HG03432 (cell line): Measurements from ENCODE around the gene LRIT2.

Experiments used
- ATAC-seq: cut with Tn5 transposase; IDR thresholded peaks from one replicate; pipeline ENCODE4 v1.9.1; 2021; ENCODE audit warnings: mild to moderate bottlenecking, moderate library complexity; ENCODE audit not compliant: unreplicated experiment

LRIT2 gene

GRCh38 chr10:84211566-84211965 lies 13.8 kb downstream of the LRIT2 start:
- ATAC-seq: no peak

DNA sequence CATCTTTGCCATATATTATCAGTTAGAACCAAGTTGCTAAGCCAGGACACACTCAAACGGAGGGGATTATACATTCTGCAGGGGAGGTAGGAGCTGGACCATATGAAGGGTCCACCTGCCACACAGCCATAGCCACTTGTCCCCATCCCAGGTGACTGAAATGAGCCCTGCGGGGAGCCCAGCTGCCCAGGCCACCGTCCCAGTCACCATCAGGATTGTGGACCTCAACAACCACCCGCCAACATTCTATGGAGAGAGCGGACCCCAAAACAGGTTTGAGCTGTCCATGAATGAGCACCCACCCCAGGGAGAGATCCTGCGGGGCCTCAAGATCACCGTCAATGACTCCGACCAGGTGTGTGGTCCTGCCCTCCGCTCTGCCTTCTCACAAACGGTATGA lies 17.3 kb downstream of the LRIT2 start:
- no peak for ATAC-seq

GRCh38 chr10:84205853-84206525 lies 19.4 kb downstream of the LRIT2 start:
- ATAC-seq: no peak

- ATAC-seq: peak; percentile 80
Observed at GRCh38 chr10:84205049-84205852, 20.1 kb downstream of the LRIT2 start.

DNA sequence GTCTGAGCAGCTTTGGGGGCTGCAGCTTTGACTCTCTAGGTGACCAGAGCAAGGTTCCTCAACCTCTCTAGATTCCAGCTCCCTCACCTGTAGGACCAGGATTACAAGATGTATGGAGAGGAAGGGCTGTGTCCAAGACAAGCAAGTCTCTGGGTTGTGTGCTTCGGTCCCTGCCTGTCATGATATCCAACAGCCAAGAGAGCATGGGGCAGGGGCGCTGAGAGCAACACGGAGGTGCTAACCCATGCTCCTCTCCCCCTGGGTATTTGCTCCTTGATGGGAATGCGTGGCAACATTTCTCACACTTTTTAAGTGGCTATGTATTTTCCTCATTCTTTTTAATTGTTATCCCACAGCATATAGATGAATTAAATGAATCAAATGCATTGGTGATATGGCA lies 20.7 kb downstream of the LRIT2 start:
- no peak for ATAC-seq

DNA sequence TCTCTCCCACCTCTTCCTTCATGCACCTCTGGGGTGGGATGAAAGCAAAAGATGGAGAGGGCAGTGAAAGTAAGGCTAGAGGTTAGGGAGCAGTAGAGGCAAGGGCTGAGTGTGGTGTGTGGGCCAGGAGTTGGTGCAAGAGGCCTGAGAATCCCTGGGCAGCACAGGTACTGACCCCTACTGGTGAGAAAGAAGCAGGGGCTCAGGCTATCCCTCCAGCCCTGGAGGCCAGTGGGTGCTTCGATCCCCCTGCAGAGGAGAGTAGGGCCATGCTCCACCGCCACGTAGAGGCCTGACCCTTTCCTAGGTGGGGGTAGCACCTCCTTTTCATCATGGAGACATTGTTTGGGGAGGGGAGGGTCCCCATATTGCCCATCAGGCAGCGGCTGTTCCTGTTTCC lies 21.2 kb downstream of the LRIT2 start:
- ATAC-seq: peak; percentile 68

DNA sequence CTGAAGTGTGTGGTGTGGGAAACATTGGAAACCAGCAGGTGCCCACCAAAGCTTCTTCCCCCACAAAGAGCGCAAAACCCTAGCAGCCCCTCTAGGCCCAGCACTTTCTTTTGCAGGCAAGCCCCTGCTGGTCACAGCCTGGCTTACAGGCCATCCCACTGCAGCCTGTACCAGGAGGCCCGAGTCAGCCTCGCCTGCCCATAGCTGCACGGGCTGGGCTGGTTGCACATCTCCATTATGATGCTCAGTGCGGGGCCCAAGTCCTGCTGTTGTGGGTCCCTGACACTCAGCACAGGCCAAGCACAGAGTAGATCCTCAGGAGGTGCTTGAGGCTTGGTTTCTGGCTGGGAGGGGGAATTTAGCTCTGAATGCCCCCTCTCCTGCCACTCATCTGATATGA lies 23.0 kb downstream of the LRIT2 start:
- ATAC-seq: no peak

GRCh38 chr10:84201682-84202081 lies 23.7 kb downstream of the LRIT2 start:
- no peak for ATAC-seq

DNA sequence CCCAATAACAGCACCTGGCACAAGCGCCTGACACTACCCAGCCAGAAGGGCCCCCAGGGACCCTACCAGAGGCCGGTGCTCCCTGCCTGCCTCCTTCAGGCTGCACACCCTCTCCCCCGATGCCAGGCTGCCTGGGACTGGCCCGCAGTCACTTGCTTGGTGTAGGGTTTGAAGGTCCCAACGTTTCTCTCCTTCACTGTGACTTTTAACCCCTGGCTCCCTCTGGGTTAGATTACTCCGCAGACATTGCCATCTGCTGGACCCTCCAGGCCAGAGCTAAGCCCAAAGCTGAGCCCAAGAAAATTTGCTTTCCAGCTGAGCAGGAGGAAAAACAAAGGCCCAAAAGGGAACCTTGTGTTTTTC lies 24.1 kb downstream of the LRIT2 start:
- no peak for ATAC-seq

DNA sequence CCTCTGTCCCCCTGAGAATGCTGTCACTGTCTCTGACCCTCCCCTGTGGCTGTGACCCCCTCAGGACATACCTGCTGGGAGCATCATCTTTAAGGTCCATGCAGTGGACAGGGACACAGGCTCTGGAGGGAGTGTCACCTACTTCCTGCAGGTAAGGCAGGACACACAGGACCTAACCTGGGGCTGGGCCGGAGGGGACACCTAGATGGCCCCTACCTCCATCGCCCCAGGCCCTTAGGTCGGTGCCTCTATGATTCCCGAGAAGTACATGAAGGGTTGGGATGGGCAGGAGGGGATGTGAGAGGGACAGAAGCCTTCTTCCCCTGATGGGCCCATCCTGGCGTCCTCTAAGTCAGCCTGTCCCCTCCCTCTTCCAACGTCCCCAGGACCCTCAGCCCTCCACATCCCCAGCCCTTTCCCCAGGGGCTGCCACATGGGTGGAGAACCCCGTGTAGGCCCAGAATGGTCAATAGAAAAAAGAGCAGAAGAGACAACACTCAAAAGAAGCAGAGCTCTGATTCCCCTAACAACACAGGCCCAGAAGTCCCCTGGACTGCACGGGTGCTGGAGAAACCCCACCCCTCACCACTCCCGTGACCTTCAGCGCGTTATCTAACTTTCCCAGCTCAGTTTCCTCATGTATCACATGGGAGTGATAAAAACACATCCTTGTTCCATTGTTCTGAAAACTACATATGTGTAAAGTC lies 24.7 kb downstream of the LRIT2 start:
- no peak for ATAC-seq

DNA sequence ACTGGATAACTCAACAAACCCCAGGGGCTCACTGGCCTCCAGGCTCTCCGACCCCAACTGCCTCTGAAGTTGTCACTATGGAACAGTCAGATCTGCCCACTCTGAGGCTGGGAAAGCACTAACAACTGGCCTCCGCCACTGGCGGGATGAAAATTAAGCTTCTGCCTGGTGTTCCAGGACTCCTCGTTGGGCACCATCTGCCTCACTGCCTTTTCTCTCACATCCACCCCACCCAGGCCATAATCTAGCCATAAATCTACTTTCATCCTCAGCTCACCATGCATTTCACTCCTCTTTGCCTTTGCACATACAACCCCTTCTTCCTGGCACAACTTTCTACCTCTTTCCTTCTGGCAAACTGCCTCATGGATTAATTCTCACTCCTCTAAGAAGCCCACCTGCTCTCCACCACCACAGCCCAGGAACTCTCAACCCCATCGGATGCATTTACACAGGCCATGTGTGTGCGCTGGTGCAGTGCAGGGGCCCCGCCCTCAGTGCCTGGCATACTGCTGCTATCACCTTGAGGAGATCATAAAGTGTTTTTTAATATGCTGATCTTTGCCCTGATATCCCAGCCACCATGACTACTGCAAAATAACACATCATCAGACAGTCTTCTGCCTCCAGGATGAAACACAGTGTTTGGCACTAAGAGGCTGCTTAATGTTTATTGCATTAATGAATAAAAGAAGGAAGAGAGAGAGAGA lies 27.0 kb downstream of the LRIT2 start:
- no peak for ATAC-seq

- ATAC-seq: no peak
Observed at GRCh38 chr10:84197643-84198042, 27.7 kb downstream of the LRIT2 start.

DNA sequence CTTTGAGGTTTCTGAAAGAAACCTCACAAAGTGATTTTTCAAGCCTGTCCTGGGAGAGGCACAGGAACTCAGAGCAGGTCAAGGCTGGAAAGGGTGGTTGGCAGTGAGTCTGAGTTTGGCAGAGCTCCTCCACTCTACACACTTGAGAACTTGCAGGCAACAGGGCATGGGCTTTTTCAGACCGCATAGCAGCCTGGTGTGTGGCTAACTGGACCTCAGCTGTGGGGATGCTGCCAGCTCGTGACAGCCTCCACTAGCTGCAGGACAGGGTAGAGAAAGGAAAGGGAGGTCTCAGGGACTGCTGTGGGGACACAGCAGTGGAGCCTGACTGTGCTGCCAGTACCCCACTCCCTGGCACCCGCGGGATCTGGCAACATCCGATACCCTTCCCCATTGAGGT lies 28.4 kb downstream of the LRIT2 start:
- ATAC-seq: no peak

GRCh38 chr10:84196083-84196482 lies 29.3 kb downstream of the LRIT2 start:
- no peak for ATAC-seq

DNA sequence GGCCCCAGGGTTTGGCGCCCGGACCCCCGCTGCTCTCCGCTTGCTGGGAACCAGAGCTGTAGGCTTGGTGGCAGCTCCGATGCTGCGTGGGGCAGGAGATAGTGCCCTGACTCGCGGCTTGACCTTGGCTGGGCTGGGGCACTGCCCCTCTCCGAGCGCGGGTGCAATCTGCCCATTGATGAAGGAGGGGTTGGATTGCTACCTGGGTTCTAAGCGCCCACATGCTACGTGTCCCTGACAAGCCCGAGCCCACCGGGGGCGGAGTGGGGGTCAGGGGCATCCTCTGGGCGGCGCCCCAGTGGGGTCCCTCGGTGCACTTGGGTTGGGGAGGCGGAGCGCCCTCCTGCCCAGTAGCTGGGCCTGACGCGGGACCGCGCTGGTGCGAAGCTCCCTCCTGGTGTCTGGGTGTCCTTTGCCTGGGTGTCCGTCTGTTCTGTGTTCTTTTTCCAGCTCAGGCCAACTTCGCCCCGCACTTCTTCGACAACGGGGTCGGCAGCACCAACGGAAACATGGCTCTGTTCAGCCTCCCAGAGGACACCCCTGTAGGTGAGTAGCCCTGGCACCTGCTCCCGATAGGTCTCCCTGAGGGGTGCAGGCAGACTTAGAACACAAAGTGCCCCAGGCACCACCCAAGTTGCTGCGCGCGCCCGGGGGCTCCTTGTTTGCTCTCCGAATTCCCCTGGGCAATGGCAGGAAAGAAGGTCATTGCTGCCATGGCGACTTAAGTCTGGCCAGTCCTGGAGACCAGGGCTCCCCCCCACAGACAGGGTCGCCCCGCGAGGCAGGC lies 30.1 kb downstream of the LRIT2 start:
- ATAC-seq: no peak

GRCh38 chr10:84194424-84195043 lies 30.8 kb downstream of the LRIT2 start, which contains the start of gene CDHR1:
Gene CDHR1 (plus strand): TSS chr10:84194537. CDS start chr10:84194761, 224 bp downstream.
- ATAC-seq: peak; percentile 90

GRCh38 chr10:84193846-84194423 lies 31.4 kb downstream of the LRIT2 start:
- peak; percentile 19 for ATAC-seq

- no peak for ATAC-seq
Observed at GRCh38 chr10:84193327-84193726, 32.0 kb downstream of the LRIT2 start.

GRCh38 chr10:84191106-84191505 lies 34.2 kb downstream of the LRIT2 start:
- no peak for ATAC-seq

DNA sequence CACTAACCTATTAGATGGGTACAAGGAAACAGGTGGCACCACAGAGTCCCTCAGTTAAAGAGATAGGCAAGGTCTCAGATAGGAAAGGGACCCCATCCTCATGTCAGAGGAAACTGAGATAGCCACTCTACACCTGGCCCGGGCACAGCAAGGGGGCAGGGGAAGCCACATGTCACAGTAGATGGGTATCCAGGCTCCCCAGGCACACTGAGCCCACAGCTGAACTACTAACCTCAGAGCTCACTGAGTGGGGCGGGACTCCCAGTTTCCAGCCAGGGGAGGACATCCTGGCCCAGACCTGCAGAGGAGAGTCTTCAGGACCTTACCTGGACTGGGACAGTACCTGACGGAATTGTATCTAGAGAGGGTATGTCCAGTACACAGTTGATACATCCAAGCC lies 34.7 kb downstream of the LRIT2 start:
- no peak for ATAC-seq
